Suprapubic skin (tissue), 3 donors: Measurements from ENCODE around the gene CCZ1.
"Not testable (repeated sequence)": the region's sequence is repeated elsewhere in the genome, so short reads cannot be mapped to it uniquely, and the experiment has no call there.

Experiments used
- CTCF ChIP-seq, 2 donors: fragments of 200-600 bp in 1 of 2; fragments of 450-650 bp in 1 of 2; sonication (generic) in 1 of 2; IDR thresholded peaks; one replicate each; pipeline ENCODE4 v1.5.1; 2016 to 2019; ENCODE audit warnings: antibody characterized with exemption in 2 of 2, mild to moderate bottlenecking in 1 of 2, moderate library complexity in 1 of 2
- EP300 ChIP-seq: sonication (generic); formaldehyde crosslinking; IDR thresholded peaks from one replicate; pipeline ENCODE4 v1.6.1; 2017; ENCODE audit warnings: antibody characterized with exemption

- not testable (repeated sequence) for TF ChIP-seq CTCF (IDR thresholded peaks at IDR 0.05); EP300
These were observed 41.4 kb upstream of the CCZ1 start for GRCh38 chr7:5857041-5857575.
